UCSD-AML1 (cell line): Measurements from ENCODE around the gene PRUNE2.
A peak's percentile ranks its signal among the peaks of the same experiment; 100 is the strongest.
"Not testable (repeated sequence)": the region's sequence is repeated elsewhere in the genome, so short reads cannot be mapped to it uniquely, and the experiment has no call there.

Experiments
- DNase-seq: peaks from one replicate; lab custom pipeline; 2025; ENCODE audit not compliant: unreplicated experiment; lab: John Stamatoyannopoulos, UW

PRUNE2 gene

DNA sequence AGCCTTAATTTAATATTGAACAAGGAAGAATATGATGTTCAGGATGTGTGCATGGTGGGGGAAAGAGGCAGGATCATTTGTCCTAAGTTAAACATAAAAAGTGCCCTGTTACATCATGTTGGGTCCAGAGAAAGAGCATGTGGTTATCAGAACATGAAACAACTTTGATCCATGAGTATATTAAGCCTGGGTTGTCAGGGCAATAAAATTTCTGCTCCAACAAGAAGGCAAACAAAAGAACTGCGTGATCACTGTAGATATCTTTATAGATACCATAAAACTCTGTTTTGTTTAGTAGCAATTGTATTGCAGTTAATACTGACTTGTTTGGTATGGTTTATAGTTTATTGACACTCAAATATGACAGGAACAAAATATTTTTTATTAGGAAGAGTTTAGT is 106.4 kb downstream of the PRUNE2 start:
- no peak for DNase-seq

DNA sequence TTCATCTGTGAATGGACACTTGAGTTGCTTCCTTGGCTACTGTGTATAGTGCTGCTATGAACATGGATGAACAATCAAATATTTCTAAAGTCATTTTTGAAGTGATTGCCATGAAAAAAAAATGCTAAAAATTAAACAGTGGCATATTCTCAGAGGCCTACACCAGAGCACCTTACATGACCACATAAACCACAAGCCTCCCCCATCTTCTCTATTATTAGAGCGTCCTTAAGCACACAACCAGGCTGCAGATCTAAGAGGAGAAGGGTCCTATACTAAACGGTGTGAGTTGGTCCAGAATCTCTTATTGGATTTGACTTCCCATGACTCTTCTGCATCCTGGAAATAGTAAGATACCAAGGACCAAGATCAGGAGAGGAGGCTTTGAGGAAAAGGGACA is 107.4 kb downstream of the PRUNE2 start:
- no peak for DNase-seq

DNA sequence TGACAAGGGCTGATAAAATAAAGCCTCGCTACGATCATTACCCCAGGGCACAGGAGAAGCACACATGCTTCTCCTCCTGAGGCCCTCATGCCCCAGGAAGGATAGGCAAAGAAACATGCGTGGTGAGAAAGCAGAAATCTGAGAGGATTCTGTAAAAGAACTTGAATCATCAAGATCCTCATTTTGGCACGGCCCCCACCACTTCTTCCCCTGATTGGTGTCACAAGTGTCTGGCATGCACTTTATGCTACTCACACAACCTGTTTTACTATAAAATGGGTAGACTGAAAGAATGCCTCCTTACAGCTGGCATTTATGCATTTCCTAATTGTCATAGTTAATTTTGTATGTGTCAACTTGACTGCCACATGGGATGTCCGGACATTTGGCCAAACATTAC is 109.6 kb downstream of the PRUNE2 start:
- DNase-seq = no peak

DNA sequence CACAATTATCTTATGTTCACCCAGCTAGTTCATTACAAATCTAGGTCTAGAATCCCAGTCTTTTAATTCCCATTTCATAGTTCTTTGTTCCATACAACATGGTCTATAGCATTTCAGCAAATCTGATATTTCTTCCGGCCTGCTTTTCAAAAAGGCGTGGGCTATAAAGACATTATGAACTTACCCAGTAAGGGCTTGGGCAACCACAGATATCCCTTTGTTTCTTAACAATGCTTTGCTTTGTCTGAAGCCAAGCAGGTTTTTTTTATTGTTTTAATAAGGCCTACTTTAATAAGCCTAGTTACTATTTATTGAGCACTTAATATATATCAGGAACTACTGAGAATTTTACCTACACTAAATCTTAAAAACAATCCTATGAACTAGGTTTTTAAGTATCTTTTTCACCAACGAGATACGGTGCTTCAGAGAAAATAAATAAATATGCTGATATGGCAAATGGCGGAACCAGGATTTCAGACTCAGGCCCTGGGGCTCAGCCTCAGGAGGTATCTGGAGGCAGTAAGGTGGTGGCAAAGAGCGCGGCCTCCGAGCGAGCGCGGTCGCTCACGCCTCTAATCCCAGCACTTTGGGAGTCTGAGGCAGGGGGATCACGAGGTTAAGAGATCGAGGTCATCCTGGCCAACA is 112.0 kb downstream of the PRUNE2 start:
- DNase-seq = no peak

DNA sequence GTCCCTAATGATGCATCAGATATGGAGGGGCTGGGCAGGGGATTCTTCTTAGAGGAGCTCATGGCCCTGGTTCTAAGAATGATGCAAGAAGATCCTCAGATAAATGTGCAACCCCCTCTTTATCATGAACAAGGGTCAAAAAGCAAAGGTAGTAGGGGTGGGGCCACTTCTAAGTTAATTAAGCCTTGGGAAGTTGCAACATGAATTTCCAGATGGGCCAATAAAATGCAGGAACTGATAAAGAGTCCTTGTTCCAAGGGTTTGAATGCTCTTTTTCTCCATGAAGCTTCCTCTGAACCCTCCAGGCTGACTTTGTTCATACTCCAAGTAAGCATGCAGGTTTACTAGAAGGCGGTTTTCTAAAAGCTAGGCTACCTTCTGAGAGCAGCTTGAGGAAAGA is 116.1 kb downstream of the PRUNE2 start:
- DNase-seq = no peak

DNA sequence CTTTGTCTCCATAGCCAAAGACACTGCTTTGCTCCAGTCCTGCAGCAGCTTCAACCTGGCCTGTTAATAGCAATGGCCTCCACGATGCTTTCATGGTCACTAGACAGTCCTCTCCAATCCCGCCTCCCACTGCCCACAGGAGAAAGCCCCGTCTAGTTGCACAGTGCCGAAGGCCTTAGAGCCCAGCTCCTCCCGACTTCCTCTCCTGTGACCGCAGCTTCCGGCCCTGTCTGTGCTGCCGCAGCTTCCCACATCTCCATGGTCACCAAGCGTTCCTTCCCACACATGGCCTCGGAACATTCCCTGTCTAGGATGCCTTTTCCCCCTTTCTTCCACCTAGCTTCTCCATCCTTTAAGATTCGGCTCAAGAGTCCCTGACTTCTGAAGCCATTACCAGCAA is 118.2 kb downstream of the PRUNE2 start:
- peak; percentile 23 for DNase-seq

DNA sequence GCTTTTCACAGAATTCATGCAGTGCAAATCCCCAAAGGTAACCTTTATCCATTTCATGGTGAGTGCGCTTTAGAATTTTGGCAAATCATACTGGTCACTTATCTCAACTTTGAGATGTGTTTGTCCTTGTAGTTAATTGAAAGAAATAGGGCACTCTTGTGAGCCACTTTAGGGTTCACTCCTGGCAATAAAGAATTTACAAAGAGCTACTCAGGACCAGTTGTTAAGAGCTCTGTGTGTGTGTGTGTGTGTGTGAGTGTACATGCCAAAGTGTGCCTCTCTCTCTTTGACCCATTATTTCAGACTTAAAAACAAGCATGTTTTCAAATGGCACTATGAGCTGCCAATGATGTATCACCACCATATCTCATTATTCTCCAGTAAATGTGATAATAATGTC is 120.4 kb downstream of the PRUNE2 start:
- DNase-seq = no peak

DNA sequence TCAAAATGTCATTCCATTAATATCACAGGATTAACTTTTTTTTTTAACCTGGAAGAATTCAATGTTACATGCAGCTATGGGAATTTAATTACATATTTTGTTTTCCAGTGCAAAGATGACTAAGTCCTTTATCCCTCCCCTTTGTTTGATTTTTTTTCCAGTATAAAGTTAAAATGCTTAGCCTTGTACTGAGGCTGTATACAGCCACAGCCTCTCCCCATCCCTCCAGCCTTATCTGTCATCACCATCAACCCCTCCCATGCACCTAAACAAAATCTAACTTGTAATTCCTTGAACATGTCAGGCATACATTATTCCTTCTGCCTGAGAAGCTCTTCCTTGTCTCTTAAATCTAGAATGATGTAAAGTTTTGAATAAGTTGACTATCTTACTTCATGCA is 121.0 kb downstream of the PRUNE2 start:
- no peak for DNase-seq

DNA sequence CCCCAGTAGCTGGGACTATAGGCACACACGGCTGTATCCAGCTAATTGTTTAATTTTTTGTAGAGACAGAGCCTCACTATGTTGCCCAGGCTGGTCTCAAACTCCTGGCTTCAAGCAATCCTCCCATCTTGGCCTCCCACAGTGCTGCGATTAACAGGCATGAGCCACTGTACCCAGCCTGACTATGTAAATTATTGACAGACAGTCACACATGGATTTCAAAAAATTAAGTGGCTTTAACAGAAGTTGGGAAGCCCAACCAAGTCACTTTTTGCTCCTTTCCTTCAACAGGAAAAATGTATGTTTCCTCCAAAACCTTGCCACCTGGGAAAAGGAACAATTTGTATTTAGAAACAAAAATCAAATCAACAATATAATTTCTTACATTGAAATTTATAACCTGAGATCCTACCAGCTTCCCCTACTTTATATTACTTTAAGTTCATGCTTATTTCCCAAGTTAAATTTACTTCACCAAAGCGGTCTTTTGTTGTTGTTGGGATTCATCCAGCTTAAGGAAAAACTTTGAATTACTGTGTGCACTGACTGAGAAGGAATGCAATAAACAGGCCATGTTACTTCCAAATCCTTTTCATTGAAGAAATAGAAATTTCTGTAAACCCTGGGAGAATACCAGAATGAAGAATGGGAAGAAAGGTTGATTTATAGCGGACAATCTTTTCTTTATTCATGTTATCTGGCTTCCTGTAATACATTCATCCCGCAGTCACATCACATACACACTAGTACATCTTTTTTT is 133.0 kb downstream of the PRUNE2 start:
- no peak for DNase-seq

DNA sequence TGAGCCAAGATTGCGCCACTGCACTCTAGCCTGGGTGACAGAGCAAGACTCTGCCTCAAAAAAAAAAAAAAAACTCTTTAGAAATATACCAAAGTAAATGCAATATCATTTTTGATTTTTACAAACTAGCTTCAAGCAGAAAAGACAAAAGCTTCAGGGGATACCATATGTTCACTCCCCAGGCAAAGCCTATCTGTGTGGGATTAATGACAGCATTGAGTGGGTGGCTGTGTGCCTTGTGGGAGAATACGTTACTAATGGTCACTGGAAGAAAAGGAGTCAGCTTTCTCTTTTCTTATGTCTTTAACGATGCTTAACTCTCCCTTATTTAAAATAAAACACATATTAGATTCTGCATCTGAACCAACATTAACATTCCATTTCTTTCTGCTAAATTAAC is 139.8 kb downstream of the PRUNE2 start:
- no peak for DNase-seq

DNA sequence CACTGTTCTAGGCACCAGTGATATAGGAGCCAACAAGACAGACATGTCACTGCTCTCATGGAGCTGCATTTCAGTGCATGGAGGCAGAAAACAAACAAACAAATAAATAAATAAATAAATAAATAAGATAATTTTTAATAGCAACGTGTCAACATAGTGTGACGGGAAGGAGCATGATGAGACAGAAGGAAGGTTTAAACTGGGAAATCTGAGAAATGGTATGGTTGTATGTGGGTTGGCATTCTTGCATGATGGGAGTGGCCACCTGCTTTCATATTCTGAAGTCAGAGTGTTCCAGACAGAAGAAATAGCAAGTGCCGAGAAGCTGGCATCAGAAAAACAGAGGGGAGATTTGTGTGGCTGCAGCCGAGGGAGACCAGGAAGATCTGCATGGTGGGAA is 141.8 kb downstream of the PRUNE2 start, which contains the start of gene PCA3:
PCA3 (plus strand) TSS at position 301 of the 400 bp plus-strand sequence.
- no peak for DNase-seq

DNA sequence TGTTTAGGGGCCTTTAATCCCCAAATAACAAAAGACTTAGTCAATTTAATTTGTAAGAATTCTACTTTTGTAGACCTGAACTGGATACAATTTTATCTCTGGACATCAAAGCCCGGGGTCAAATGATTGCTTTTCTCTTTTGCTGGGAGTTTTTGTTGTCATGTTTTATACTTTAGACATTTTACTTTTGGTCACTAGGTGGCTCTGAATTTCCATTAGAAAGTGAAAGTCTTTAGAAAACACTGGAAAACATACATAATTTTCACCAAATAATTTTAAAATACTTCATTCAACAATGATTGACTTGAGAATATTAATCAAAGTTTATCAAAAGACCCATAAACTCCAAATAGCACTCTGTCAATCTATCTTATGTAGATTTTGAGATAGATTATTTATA is 144.5 kb downstream of the PRUNE2 start:
- DNase-seq = no peak

DNA sequence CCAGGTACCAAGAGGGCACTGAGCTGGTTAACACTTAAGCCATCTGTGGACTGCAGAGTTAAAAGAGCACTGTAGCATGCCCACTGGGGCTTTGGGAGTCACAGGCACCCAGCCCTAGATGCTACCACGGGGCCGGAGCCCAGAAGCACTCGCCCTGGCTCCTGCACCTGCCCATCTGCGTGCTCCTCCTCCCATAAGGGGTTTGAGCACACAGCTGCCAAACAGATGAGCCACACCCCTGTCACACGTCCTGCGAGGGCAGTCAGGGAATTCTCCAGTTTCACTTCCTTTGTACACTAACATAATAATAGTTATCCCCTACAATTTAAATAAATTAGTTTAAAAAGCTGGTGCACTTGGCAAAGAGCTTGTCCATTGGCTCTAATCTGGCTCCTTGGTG is 146.2 kb downstream of the PRUNE2 start:
- DNase-seq = no peak

DNA sequence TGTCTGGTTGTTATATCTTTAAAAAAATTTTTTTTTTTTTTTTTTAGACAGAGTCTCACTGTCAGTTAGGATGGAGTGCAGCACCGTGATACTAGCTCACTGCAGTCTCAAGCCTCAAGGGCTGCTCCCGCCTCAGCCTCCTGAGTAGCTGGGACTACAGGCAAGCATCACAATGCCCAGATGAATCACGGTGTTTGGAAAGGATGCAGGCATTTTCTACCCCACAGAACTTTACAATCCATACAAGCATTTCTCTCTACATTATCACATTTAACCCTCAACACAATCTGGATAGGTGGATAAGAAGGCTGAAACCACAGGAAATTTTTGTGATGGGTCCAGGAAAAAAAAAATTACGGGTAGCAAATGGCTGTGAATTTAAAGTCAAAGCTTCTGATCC is 147.4 kb downstream of the PRUNE2 start:
- no peak for DNase-seq

DNA sequence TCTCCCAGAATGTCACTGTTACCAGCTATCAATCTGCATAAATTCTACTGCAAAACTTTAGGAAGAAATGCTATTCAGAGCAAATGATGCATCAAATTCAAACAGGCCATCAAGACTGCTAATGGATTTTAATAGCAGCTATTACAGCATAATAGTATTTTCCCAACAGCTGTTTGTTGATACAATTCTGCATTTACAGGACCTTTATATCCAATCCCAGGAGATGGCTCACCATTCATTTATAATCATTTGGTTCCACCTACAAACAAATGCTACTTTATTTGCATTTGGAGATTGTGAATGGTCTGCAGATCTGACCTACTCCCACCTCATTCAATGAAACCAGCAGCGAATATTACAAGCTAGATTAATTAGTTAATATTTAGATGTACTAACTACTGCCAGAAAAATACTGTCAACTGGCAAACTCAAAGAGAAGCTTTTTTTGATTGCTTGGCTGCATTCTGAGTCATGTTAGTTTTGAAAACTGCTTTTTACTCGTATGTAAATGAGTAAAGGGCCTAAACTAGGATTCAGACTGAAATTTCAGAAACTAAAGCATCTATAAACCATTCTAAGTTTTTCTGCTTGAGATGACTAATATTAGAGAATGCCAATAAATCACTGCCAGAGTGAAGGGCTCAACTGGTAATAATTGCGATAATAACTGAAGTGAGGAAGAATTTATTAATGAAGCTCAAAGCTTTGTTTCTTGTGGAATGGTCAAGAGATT is 148.8 kb downstream of the PRUNE2 start:
- DNase-seq = no peak

DNA sequence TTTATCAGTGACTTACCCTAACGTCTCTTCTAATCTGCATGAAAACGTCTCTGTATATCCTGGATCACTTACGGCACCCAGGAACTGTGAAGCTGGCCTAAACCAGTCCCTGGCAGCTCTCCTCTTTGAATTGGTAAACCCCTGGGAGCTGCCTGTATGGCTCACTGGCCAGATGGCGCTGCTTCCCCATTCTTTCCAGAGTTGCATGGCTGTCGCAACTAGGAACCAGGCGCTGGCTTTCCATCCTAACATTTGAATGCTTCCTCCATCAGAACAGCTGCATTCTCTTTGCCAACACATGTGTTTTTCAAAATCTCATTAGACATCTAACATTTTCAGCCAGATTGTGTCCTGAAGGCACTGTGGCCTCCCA is 149.7 kb downstream of the PRUNE2 start:
- peak; percentile 13 for DNase-seq

DNA sequence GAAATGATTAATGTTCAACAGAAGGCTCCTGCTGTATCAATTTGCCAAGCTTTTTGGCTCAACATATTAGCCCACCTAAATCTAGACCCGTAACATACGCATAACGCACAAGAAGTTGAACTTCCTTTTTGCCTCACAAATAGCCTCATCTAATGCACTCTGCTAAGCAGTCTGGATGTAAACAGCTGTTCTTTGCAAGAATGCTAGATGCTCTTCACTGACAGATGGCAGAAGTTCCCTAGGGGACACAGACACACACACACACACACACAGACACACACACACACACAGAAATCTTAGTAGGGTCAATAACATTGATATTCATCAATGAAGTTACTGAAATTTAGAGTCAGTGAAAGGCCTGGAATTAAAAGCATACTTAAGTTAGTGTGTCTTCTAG is 154.9 kb downstream of the PRUNE2 start:
- DNase-seq = no peak

DNA sequence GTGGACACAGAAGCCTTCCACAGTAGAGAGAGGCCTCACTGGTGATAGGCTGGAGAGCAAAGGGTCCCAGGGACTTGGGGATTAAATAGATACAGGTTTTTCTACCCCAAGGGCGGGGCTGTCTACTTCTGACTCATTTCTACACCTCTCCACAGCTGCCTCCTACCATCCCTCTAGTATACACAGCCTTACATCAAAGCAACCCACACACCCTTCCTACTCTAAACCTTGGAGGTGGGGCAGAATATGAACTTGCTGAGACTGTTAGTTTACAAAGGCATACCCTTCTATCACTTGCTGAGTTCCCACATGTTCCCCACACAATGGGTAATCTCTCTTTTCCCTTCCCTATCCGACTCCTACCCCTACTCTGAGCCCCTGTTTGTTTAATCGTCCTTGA is 161.6 kb downstream of the PRUNE2 start:
- DNase-seq = no peak

DNA sequence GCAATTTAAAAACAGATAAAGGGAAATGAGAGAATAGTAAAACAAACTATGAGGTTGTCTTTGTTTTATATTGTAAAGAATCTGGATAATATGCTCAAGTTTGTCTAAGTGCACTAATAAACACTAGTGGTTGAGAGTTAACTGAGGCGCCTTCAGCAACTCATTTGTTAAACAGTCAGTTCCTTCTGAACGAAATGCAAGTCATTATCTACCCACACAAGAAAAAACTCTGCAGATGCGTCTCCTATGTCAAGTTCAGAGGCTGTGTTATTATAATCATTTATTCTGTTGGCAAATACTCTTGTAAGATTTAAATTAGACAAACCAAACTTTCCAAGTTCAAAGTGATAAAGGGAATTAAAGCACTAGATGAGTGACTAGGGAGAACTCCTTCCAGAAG is 162.0 kb downstream of the PRUNE2 start:
- DNase-seq = no peak

DNA sequence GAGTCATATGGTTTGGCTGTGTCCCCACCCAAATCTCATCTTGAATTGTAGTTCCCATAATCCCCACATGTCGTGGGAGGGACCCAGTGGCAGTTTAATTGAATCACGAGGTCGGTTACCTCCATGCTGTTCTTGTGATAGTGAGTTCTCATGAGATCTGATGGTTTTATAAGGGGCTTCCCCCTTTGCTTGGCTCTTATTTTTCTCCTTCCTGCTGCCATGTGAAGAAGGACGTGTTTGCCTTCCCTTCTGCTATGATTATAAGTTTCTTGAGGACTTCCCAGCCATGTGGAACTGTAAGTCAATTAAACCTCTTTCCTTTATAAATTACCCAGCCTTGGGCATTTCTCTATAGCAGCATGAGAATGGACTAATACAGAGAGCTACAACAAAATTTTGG is 163.0 kb downstream of the PRUNE2 start:
- DNase-seq = not testable (repeated sequence)

DNA sequence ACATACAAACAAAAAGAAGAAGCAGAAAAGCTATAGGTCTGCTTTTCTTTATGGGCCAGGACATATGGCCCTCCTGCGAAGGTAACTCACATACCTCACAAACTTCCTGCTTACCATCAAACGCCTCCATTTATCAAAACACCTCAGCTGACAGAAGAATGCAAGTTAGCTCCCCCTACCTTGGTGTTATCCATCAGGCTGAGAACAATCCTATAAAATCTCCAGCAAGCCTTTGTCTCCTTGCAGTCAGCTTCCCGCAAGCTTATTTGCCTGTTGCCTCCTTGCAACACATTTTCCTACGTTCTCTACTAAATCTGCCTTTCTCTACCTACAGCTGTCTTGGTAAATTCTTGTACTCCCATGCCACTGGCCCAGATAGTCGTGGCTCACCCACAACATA is 164.4 kb downstream of the PRUNE2 start:
- DNase-seq = no peak

DNA sequence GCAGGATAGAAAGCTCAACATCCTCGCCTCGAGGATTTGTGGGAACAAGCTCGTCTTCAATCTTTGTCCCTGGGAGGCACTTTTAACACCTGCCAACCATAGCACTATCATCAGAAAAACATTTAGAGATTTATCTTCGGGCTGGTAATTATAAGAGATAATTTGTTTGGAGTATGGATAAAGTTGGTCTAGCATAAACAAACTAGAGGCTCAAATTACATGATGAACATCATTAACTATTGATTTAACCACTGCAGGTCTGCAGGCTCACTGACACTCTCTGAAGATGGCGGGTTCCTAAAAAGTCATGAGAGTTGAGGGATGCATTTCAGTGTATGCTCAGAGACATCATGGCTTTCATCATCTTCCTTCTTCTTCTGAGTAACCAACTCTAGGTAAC is 167.5 kb downstream of the PRUNE2 start:
- DNase-seq = no peak
